Mesenchymal stem cell (in vitro differentiated cells and primary cell): Measurements from ENCODE around the gene OAS2.

Experiments used
- DNase-seq: peaks from one replicate; pipeline ENCODE4 v3.0.0-alpha.2; 2013
- H2AFZ ChIP-seq: one replicate; pipeline ENCODE4 v1.6.1; 2013; ENCODE audit warnings: low read depth, mild to moderate bottlenecking, control low read depth, inconsistent platforms, low read length, moderate library complexity
- H2AK5ac ChIP-seq: 2 replicates; pipeline ENCODE4 v1.6.1; 2013; ENCODE audit warnings: low read length, moderate library complexity, mild to moderate bottlenecking, inconsistent platforms; ENCODE audit not compliant: severe bottlenecking
- H2BK120ac ChIP-seq: one replicate; pipeline ENCODE4 v1.6.1; 2013; ENCODE audit warnings: low read depth, mild to moderate bottlenecking, inconsistent platforms, low read length, moderate library complexity
- H2BK12ac ChIP-seq, 2 experiments: one replicate each; pipeline ENCODE4 v1.6.1; 2013; ENCODE audit warnings: inconsistent platforms in 2 of 2, low read length in 2 of 2, mild to moderate bottlenecking in 2 of 2, moderate library complexity in 2 of 2, control low read depth in 1 of 2
- H2BK15ac ChIP-seq: one replicate; pipeline ENCODE4 v1.6.1; 2013; ENCODE audit warnings: mild to moderate bottlenecking, low read depth, inconsistent platforms; ENCODE audit not compliant: poor library complexity, severe bottlenecking
- H2BK5ac ChIP-seq: 2 replicates; pipeline ENCODE4 v1.6.1; 2013; ENCODE audit warnings: low read depth, mild to moderate bottlenecking, low read length, control low read depth, inconsistent platforms; ENCODE audit not compliant: poor library complexity, severe bottlenecking
- H3K14ac ChIP-seq, 2 experiments: one replicate each; pipeline ENCODE4 v1.6.1; 2013; ENCODE audit warnings: inconsistent platforms in 2 of 2, low read length in 2 of 2, control low read depth in 1 of 2, mild to moderate bottlenecking in 1 of 2, moderate library complexity in 1 of 2
- H3K18ac ChIP-seq, 2 experiments: one replicate each; pipeline ENCODE4 v1.6.1; 2013; ENCODE audit warnings: inconsistent platforms in 2 of 2, low read length in 2 of 2, control low read depth in 1 of 2, low read depth in 1 of 2, mild to moderate bottlenecking in 1 of 2
- H3K23ac ChIP-seq, 2 experiments: one replicate each; pipeline ENCODE4 v1.6.1; 2013; ENCODE audit warnings: inconsistent platforms in 2 of 2, low read length in 2 of 2, mild to moderate bottlenecking in 2 of 2, moderate library complexity in 2 of 2, control low read depth in 1 of 2
- H3K27ac ChIP-seq: 2 replicates; pipeline ENCODE4 v1.5.1; 2013; ENCODE audit warnings: mild to moderate bottlenecking, moderate library complexity, low read length, control low read depth, inconsistent platforms; ENCODE audit not compliant: poor library complexity, severe bottlenecking
- H3K27me3 ChIP-seq, 2 experiments: 2 replicates each; pipeline versions ENCODE4 v1.6.1 to v1.7.0; 2013; ENCODE audit warnings: low read length in 2 of 2, mild to moderate bottlenecking in 2 of 2, moderate library complexity in 2 of 2, control low read depth in 1 of 2, inconsistent platforms in 1 of 2; ENCODE audit not compliant: control insufficient read depth in 1 of 2, insufficient read depth in 1 of 2
- H3K36me3 ChIP-seq, 2 experiments: 2 replicates each; pipeline versions ENCODE4 v1.6.1 to v1.7.0; 2013; ENCODE audit warnings: low read length in 2 of 2, control low read depth in 1 of 2, inconsistent platforms in 1 of 2, low read depth in 1 of 2, mild to moderate bottlenecking in 1 of 2; ENCODE audit not compliant: insufficient read depth in 2 of 2, control insufficient read depth in 1 of 2
- H3K4ac ChIP-seq, 2 experiments: one replicate each; pipeline ENCODE4 v1.6.1; 2013; ENCODE audit warnings: inconsistent platforms in 2 of 2, low read length in 2 of 2, mild to moderate bottlenecking in 2 of 2, moderate library complexity in 2 of 2, control low read depth in 1 of 2, low read depth in 1 of 2
- H3K4me1 ChIP-seq: 2 replicates; pipeline ENCODE4 v1.6.1; 2013; ENCODE audit warnings: low read depth, low read length, control low read depth; ENCODE audit not compliant: control insufficient read depth, insufficient read depth
- H3K4me2 ChIP-seq: 2 replicates; pipeline ENCODE4 v1.6.1; 2013; ENCODE audit warnings: low read length, mild to moderate bottlenecking, inconsistent platforms; ENCODE audit not compliant: poor library complexity, severe bottlenecking
- H3K4me3 ChIP-seq, 2 experiments: 2 replicates each; pipeline versions ENCODE4 v1.5.1 to v1.7.0; 2013; ENCODE audit warnings: low read length in 2 of 2, mild to moderate bottlenecking in 2 of 2, control low read depth in 1 of 2, low read depth in 1 of 2; ENCODE audit not compliant: insufficient read depth in 1 of 2
- H3K79me1 ChIP-seq: replicated peaks from 2 replicates; pipeline ENCODE4 v1.6.1; 2013; ENCODE audit warnings: mild to moderate bottlenecking, control low read depth, low read length, inconsistent platforms; ENCODE audit not compliant: poor library complexity, severe bottlenecking
- H3K9ac ChIP-seq: 2 replicates; pipeline ENCODE4 v1.7.0; 2013; ENCODE audit warnings: mild to moderate bottlenecking, low read length, moderate library complexity
- H3K9me3 ChIP-seq: 2 replicates; pipeline ENCODE4 v1.7.0; 2013; ENCODE audit warnings: mild to moderate bottlenecking, low read length; ENCODE audit not compliant: control insufficient read depth
- H4K8ac ChIP-seq: one replicate; pipeline ENCODE4 v1.6.1; 2013; ENCODE audit warnings: inconsistent platforms, mild to moderate bottlenecking, low read length, moderate library complexity
- H4K91ac ChIP-seq: one replicate; pipeline ENCODE4 v1.6.1; 2013; ENCODE audit warnings: mild to moderate bottlenecking, low read length, inconsistent platforms
- WGBS: methylation state at CpG from one replicate; pipeline ENCODE4 v1.1.7; 2013; ENCODE audit warnings: mixed read lengths; 5-methylcytosine and 5-hydroxymethylcytosine counted together

OAS2 gene

DNA sequence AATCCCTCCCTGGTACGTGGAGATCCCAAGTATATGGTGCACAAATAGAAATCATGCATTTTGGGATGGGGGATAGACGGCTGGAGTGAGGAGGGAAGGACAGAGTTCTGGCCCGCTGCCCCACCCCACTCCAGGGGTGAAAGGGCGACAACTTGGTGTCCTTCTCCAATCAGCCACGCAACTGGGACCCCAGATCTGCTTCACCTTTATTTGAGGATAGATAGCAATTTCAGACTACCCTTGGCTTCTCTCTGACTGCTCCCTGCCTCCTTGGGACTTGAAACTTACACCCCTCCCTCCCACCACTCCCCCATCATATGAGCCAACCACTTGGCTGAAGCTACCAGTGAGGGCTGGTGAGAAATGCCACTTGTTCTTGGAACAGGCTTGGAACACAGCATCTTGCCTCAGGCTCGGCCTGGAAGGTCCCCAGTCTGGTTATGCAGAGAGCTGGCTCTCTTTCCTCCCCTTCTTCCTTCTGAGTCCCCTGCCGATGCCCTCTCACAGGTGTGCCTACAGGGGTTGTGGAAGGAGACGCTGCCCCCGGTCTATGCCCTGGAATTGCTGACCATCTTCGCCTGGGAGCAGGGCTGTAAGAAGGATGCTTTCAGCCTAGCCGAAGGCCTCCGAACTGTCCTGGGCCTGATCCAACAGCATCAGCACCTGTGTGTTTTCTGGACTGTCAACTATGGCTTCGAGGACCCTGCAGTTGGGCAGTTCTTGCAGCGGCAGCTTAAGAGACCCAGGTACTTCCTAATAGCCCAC lies 31.9 kb upstream of the OAS2 start:
- no peak overlapping the region for H3K4ac ChIP-seq
- H3K36me3 ChIP-seq: peaks cover 25 to 47% of the 10 kb centered on the region in 2 experiments
- H3K18ac ChIP-seq: no peak overlapping the region
- no peak overlapping the region for H2BK15ac ChIP-seq
- H2AFZ ChIP-seq: no peak overlapping the region
- no peak overlapping the region for H3K23ac ChIP-seq
- no peak overlapping the region for H4K8ac ChIP-seq
- H2BK12ac ChIP-seq: no peak overlapping the region
- no peak for DNase-seq
- no peak overlapping the region for H3K4me2 ChIP-seq
- H3K9ac ChIP-seq: no peak overlapping the region
- no peaks in the 10 kb centered on the region for H3K27me3 ChIP-seq
- no peaks in the 10 kb centered on the region for H3K9me3 ChIP-seq
- WGBS: 85% methylated on average over 14 of the region's 14 CpGs
- H2BK120ac ChIP-seq: no peak overlapping the region
- no peak overlapping the region for H3K14ac ChIP-seq
- no peak overlapping the region for H2BK5ac ChIP-seq
- H4K91ac ChIP-seq: no peak overlapping the region
- H3K27ac ChIP-seq: no peak overlapping the region
- H3K4me3 ChIP-seq: no peak overlapping the region
- H3K4me1 ChIP-seq: no peaks in the 10 kb centered on the region
- H3K79me1 ChIP-seq: peaks cover 10% of the 10 kb centered on the region
- H2AK5ac ChIP-seq: no peak overlapping the region

DNA sequence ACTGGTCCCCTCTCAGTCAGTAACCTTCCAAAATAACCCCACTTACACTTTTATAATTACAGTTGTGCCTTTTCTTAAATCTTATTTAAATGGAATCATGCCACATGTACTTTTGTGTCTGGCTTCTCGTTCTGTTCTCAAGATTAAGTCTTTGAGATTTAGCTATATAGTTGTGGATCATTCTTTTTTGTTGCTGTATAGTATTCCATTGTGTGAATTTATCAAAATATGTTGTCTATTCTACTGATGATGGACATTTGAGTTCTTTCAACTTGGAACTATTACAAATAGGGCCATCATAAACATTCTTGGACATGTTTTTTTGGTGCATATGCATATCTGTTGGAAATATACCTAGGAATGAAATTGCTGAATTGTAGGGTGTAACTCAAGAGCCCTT lies 31.0 kb upstream of the OAS2 start:
- Histone ChIP-seq H2AFZ (no peak overlapping the region), H3K79me1 (peaks cover 5% of the 10 kb centered on the region), H3K23ac (no peak overlapping the region), H3K27me3 (no peaks in the 10 kb centered on the region), H3K4me3 (no peak overlapping the region), H2AK5ac (no peak overlapping the region), H3K14ac (no peak overlapping the region), H3K36me3 (peaks cover 20 to 42% of the 10 kb centered on the region in 2 experiments), H3K4ac (no peak overlapping the region), H4K91ac (no peak overlapping the region), H3K4me2 (no peak overlapping the region), H2BK12ac (no peak overlapping the region), H2BK120ac (no peak overlapping the region), H2BK15ac (no peak overlapping the region), H3K18ac (no peak overlapping the region), H3K9ac (no peak overlapping the region), H2BK5ac (no peak overlapping the region), H3K9me3 (no peaks in the 10 kb centered on the region), H4K8ac (no peak overlapping the region), H3K4me1 (no peaks in the 10 kb centered on the region), H3K27ac (no peak overlapping the region)
- WGBS: 67% methylated on average over 1 of the region's 1 CpG
- no peak for DNase-seq

DNA sequence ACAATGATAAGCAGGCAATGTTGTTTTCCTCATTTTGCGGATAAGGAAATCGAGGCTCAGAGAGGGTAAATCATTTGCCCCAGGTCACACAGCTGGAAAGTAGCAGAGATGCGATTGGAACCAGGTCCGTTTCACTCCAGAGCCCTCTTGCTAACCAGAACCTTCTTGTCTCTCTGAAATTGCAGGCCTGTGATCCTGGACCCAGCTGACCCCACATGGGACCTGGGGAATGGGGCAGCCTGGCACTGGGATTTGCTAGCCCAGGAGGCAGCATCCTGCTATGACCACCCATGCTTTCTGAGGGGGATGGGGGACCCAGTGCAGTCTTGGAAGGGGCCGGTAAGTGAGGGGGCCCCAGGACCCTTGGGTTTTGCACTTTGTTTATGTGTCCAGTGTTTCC lies 30.6 kb upstream of the OAS2 start:
- Histone ChIP-seq H3K27me3 (no peaks in the 10 kb centered on the region), H2AK5ac (no peak overlapping the region), H3K18ac (no peak overlapping the region), H3K14ac (no peak overlapping the region), H2BK5ac (no peak overlapping the region), H3K4me1 (no peaks in the 10 kb centered on the region), H4K8ac (no peak overlapping the region), H3K23ac (no peak overlapping the region), H3K9me3 (no peaks in the 10 kb centered on the region), H2BK120ac (no peak overlapping the region), H3K27ac (no peak overlapping the region), H3K36me3 (peaks cover 20 to 47% of the 10 kb centered on the region in 2 experiments), H3K4me3 (no peak overlapping the region), H3K4ac (no peak overlapping the region), H4K91ac (no peak overlapping the region), H3K4me2 (no peak overlapping the region), H3K79me1 (peaks cover 4% of the 10 kb centered on the region), H2AFZ (no peak overlapping the region), H2BK12ac (no peak overlapping the region), H2BK15ac (no peak overlapping the region), H3K9ac (no peak overlapping the region)
- 97% methylated on average over 5 of the region's 5 CpGs for WGBS
- no peak for DNase-seq

DNA sequence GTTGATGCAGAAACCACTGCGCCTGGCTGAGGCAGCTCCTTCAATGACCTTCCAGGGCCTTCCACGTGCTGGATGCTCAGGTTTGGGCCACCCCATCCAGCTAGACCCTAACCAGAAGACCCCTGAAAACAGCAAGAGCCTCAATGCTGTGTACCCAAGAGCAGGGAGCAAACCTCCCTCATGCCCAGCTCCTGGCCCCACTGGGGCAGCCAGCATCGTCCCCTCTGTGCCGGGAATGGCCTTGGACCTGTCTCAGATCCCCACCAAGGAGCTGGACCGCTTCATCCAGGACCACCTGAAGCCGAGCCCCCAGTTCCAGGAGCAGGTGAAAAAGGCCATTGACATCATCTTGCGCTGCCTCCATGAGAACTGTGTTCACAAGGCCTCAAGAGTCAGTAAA lies 29.5 kb upstream of the OAS2 start:
- Histone ChIP-seq H3K79me1 (no peaks in the 10 kb centered on the region), H3K36me3 (peaks cover 20 to 43% of the 10 kb centered on the region in 2 experiments), H3K9ac (no peak overlapping the region), H4K91ac (no peak overlapping the region), H4K8ac (no peak overlapping the region), H3K9me3 (no peaks in the 10 kb centered on the region), H3K27me3 (no peaks in the 10 kb centered on the region), H3K4ac (no peak overlapping the region), H3K4me1 (no peaks in the 10 kb centered on the region), H2BK12ac (no peak overlapping the region), H3K23ac (no peak overlapping the region), H3K27ac (no peak overlapping the region), H3K18ac (no peak overlapping the region), H3K4me2 (no peak overlapping the region), H2BK5ac (no peak overlapping the region), H2BK120ac (no peak overlapping the region), H2AFZ (no peak overlapping the region), H3K14ac (peak overlapping the region in 1 of 2 experiments; percentile 55), H3K4me3 (no peak overlapping the region), H2BK15ac (no peak overlapping the region), H2AK5ac (no peak overlapping the region)
- 96% methylated on average over 7 of the region's 7 CpGs for WGBS
- DNase-seq: no peak
